GM20000 (cell line): ENCODE data around the gene HYLS1.

ENCODE experiments used
- DNase-seq: peaks from one replicate; pipeline ENCODE4 v3.0.0; 2012; ENCODE audit warnings: low spot score
- TF ChIP-seq, protein P1 (sequence below): IDR thresholded peaks from 2 replicates; pipeline ENCODE4 v1.5.1; 2012; ENCODE audit warnings: mild to moderate bottlenecking, control low read depth; ENCODE audit errors: extremely low read depth, missing control alignments

HYLS1 gene

DNA sequence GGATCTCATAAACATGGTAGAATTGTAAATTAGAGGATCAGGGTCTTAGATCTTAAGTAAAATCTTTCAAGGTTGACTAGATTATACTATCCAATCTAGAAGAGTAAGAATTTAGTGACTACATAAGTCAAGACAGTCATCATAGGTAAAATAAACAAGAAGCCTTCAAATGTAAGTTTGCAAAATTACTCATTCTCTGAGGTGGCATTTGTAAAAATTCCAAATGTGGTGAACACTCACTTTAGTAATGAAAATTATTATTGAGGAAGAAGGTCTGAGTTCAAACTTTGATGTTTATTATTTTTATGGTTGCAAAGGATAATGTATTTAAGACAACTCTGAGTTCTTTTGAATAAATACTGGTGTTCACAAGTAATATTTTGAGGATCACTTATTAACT lies 4.6 kb downstream of the HYLS1 start:
- no peak for DNase-seq
- TF ChIP-seq, protein P1, sequence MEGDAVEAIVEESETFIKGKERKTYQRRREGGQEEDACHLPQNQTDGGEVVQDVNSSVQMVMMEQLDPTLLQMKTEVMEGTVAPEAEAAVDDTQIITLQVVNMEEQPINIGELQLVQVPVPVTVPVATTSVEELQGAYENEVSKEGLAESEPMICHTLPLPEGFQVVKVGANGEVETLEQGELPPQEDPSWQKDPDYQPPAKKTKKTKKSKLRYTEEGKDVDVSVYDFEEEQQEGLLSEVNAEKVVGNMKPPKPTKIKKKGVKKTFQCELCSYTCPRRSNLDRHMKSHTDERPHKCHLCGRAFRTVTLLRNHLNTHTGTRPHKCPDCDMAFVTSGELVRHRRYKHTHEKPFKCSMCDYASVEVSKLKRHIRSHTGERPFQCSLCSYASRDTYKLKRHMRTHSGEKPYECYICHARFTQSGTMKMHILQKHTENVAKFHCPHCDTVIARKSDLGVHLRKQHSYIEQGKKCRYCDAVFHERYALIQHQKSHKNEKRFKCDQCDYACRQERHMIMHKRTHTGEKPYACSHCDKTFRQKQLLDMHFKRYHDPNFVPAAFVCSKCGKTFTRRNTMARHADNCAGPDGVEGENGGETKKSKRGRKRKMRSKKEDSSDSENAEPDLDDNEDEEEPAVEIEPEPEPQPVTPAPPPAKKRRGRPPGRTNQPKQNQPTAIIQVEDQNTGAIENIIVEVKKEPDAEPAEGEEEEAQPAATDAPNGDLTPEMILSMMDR = no peak

GRCh38 chr11:125892994-125893393 lies 5.5 kb downstream of the HYLS1 start:
- TF ChIP-seq, protein P1 = no peak
- DNase-seq = no peak

DNA sequence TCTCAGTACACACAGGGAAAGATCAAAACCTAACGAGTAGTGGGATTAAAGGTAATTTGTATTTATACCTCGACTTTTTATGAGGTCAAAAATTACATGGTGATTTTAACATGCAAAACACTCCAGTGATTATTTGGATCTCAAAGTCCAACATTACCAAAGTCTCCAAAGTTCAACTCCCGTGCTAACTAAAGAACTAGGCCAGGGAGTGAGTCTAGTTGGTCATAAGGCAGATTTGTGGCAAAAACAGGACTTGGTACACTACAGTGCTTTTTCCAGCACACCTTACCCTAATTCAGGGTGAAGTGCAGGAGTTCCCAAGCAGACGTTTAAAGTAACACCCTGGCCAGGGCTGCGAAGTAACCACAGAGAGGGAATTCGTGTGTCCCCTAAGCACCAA lies 14.4 kb downstream of the HYLS1 start:
- TF ChIP-seq, protein P1 = no peak
- DNase-seq = no peak

GRCh38 chr11:125902277-125902926 lies 14.9 kb downstream of the HYLS1 start:
- TF ChIP-seq, protein P1 = no peak
- DNase-seq = no peak

GRCh38 chr11:125902927-125903710 lies 15.7 kb downstream of the HYLS1 start, which contains the start of gene PUS3:
Gene PUS3 (minus strand): TSS chr11:125903206. CDS start chr11:125896284, 6,922 bp downstream.
- TF ChIP-seq, protein P1 = no peak
- peak; percentile 92 for DNase-seq

GRCh38 chr11:125903711-125904659 lies 16.5 kb downstream of the HYLS1 start, which contains the start of gene DDX25:
Gene DDX25 (plus strand): TSS chr11:125904508. CDS start chr11:125904518, 10 bp downstream.
- TF ChIP-seq, protein P1 = no peak
- peak; percentile 22 for DNase-seq
